Measurements from ENCODE around the gene RNF8.

DNA sequence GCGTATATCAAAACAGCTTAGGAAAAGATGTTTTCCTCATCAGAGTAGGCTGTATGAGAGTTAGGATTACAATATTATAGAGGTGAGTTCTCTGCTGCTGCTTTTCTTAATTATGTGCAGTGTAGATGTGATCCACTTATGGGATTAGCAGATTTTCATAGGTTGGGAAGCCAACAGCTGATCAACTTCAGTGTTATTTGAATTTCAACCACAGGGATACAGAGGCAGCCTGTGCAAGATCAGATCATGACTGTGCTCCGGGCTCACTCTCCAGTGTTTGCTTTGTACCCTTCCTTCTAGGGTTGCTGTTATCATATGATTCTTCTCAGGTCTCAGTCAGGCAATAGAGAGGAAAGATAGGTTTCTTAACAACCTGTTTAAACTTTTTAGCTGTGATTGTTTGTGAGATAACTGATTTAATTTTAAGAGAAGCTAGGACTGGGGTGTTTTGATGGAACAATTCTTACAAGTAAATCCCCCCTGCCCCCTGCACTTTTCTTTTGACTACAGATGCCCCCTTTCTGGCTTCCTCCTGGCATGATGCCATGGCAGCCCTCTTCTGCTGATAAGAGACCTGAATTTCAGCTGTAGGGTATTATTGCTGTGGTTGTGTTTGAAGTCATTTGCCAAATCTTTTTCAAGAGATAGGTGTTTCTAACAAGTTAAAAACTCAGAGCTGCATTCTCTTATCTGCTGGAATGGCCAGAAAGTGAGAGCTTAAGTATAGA is 8.5 kb downstream of the RNF8 start:
- TF ChIP-seq CTCF (IDR thresholded peaks at IDR 0.05) (no peak), EMX1 (CRISPR knock-in tag; IDR thresholded peaks at IDR 0.05) (no peak), ELF4 (CRISPR knock-in tag; IDR thresholded peaks at IDR 0.05; ENCODE audit: low read depth) (no peak), ZSCAN18 (CRISPR knock-in tag; IDR thresholded peaks at IDR 0.05) (no peak), ZNF138 (CRISPR knock-in tag; conservative IDR thresholded peaks at IDR 0.05) (no peak), TEAD1 (CRISPR knock-in tag; IDR thresholded peaks at IDR 0.05) (no peak)

Measured in WTC11 (cell line).